Neural progenitor cell (in vitro differentiated cells): ENCODE measurements around the gene PPIL1. TPM values are rescaled to one million over a fixed set of nuclear protein-coding genes. Genes with fewer than 3 reads are reported as not detected.
A peak's percentile ranks its signal among the peaks of the same experiment; 100 is the strongest.

ENCODE experiments used
- DNase-seq: peaks from one replicate; pipeline ENCODE4 v3.0.0-alpha.2; 2016; ENCODE audit warnings: low spot score
- H2AFZ ChIP-seq: fragments of 200-600 bp; sonication (generic); replicated peaks from 2 replicates; pipeline ENCODE4 v1.6.1; 2016; ENCODE audit warnings: antibody characterized with exemption
- H3F3A ChIP-seq: fragments of 200-600 bp; sonication (generic); 2 replicates; pipeline ENCODE4 v1.6.1; 2016; ENCODE audit warnings: antibody characterized with exemption, low read depth
- H3K27ac ChIP-seq: fragments of 200-600 bp; sonication (generic); 2 replicates; pipeline ENCODE4 v1.5.1; 2016; ENCODE audit warnings: mild to moderate bottlenecking
- H3K27me3 ChIP-seq: fragments of 200-600 bp; sonication (generic); 2 replicates; pipeline ENCODE4 v1.6.1; 2016; ENCODE audit warnings: mild to moderate bottlenecking, moderate library complexity
- H3K36me3 ChIP-seq: fragments of 200-600 bp; sonication (generic); 2 replicates; pipeline ENCODE4 v1.5.1; 2016
- H3K4me1 ChIP-seq: fragments of 200-600 bp; sonication (generic); 2 replicates; pipeline ENCODE4 v1.6.1; 2016; ENCODE audit warnings: mixed run types
- H3K4me2 ChIP-seq: fragments of 200-600 bp; sonication (generic); 2 replicates; pipeline ENCODE4 v1.6.1; 2016
- H3K4me3 ChIP-seq: fragments of 200-600 bp; sonication (generic); 2 replicates; pipeline ENCODE4 v1.5.1; 2016
- H3K79me2 ChIP-seq: fragments of 200-600 bp; sonication (generic); 2 replicates; pipeline ENCODE4 v1.6.1; 2016; ENCODE audit warnings: low read depth
- H3K9ac ChIP-seq: fragments of 200-600 bp; sonication (generic); 2 replicates; pipeline ENCODE4 v1.6.1; 2016
- H3K9me3 ChIP-seq: fragments of 200-600 bp; sonication (generic); 2 replicates; pipeline ENCODE4 v1.5.1; 2016; ENCODE audit warnings: low read depth
- H4K20me1 ChIP-seq: fragments of 200-600 bp; sonication (generic); 2 replicates; pipeline ENCODE4 v1.6.1; 2016; ENCODE audit warnings: low read depth
- H3K27ac Mint-ChIP-seq: 3 replicates; pipeline ENCODE4 v1.8.0; 2021; ENCODE audit warnings: mixed read lengths
- H3K27me3 Mint-ChIP-seq: 2 replicates; pipeline ENCODE4 v1.8.0; 2022; ENCODE audit warnings: low read depth, mild to moderate bottlenecking, inconsistent platforms, moderate library complexity, mixed read lengths; ENCODE audit not compliant: insufficient read depth
- H3K36me3 Mint-ChIP-seq: 3 replicates; pipeline ENCODE4 v1.8.0; 2021; ENCODE audit warnings: mixed read lengths
- H3K4me1 Mint-ChIP-seq: 3 replicates; pipeline ENCODE4 v1.8.0; 2021; ENCODE audit warnings: mixed read lengths
- H3K4me3 Mint-ChIP-seq: 3 replicates; pipeline ENCODE4 v1.8.0; 2021; ENCODE audit warnings: mild to moderate bottlenecking, moderate library complexity, mixed read lengths
- H3K9me3 Mint-ChIP-seq: 3 replicates; pipeline ENCODE4 v1.8.0; 2020; ENCODE audit warnings: mixed read lengths
- EZH2 ChIP-seq: fragments of 200-600 bp; sonication (generic); IDR thresholded peaks from 2 replicates; pipeline ENCODE4 v1.6.1; 2017; ENCODE audit warnings: antibody characterized with exemption, mild to moderate bottlenecking, moderate library complexity
- EZH2phosphoT487 ChIP-seq: fragments of 200-600 bp; sonication (generic); IDR thresholded peaks from 2 replicates; pipeline ENCODE4 v1.6.1; 2017; ENCODE audit warnings: antibody characterized with exemption
- total RNA-seq: library from RNA; depleted of rRNA; stranded (reverse); fragments of >200 nt; gene quantifications from 2 replicates; pipeline ENCODE4 v1.2.3, GENCODE V29; 2015; ENCODE audit warnings: low replicate concordance
- TF ChIP-seq, protein P1 (sequence below): fragments of 200-600 bp; sonication (generic); IDR thresholded peaks from 2 replicates; pipeline ENCODE4 v1.5.1; 2017; ENCODE audit warnings: antibody characterized with exemption, mild to moderate bottlenecking

PPIL1 gene
- total RNA-seq, 1 donor from 2014 or later, result 93.1 TPM

GRCh38 chr6:36826520-36827227 is 47.9 kb downstream of the PPIL1 start:
- H3K9ac ChIP-seq, result no peak overlapping the region
- Mint-ChIP-seq H3K27me3 (peaks cover 19% of the 10 kb centered on the region), H3K9me3 (no peaks in the 10 kb centered on the region), H3K4me1 (peaks cover 58% of the 10 kb centered on the region), H3K36me3 (no peaks in the 10 kb centered on the region), H3K4me3 (peak overlapping the region; percentile 4), H3K27ac (peak overlapping the region; percentile 90)
- no peaks in the 10 kb centered on the region for H4K20me1 ChIP-seq
- H3K4me3 ChIP-seq, result no peak overlapping the region
- no peak for DNase-seq
- H3K27ac ChIP-seq, result no peak overlapping the region
- no peaks in the 10 kb centered on the region for H3K27me3 ChIP-seq
- no peaks in the 10 kb centered on the region for H3K79me2 ChIP-seq
- H3F3A ChIP-seq, result peaks cover 2% of the 10 kb centered on the region
- TF ChIP-seq, protein P1, sequence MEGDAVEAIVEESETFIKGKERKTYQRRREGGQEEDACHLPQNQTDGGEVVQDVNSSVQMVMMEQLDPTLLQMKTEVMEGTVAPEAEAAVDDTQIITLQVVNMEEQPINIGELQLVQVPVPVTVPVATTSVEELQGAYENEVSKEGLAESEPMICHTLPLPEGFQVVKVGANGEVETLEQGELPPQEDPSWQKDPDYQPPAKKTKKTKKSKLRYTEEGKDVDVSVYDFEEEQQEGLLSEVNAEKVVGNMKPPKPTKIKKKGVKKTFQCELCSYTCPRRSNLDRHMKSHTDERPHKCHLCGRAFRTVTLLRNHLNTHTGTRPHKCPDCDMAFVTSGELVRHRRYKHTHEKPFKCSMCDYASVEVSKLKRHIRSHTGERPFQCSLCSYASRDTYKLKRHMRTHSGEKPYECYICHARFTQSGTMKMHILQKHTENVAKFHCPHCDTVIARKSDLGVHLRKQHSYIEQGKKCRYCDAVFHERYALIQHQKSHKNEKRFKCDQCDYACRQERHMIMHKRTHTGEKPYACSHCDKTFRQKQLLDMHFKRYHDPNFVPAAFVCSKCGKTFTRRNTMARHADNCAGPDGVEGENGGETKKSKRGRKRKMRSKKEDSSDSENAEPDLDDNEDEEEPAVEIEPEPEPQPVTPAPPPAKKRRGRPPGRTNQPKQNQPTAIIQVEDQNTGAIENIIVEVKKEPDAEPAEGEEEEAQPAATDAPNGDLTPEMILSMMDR, result no peak
- TF ChIP-seq EZH2phosphoT487 (no peak), EZH2 (no peak)
- no peaks in the 10 kb centered on the region for H3K36me3 ChIP-seq
- H2AFZ ChIP-seq, result no peak overlapping the region
- H3K4me1 ChIP-seq, result peaks cover 15% of the 10 kb centered on the region
- H3K4me2 ChIP-seq, result no peak overlapping the region
- H3K9me3 ChIP-seq, result no peaks in the 10 kb centered on the region

GRCh38 chr6:36825994-36826393 is 48.6 kb downstream of the PPIL1 start:
- H3K4me1 ChIP-seq, result peaks cover 20% of the 10 kb centered on the region
- no peak overlapping the region for H3K4me2 ChIP-seq
- DNase-seq, result no peak
- H3K27me3 ChIP-seq, result no peaks in the 10 kb centered on the region
- Mint-ChIP-seq H3K36me3 (no peaks in the 10 kb centered on the region), H3K4me3 (no peak overlapping the region), H3K4me1 (peaks cover 64% of the 10 kb centered on the region), H3K27me3 (peaks cover 19% of the 10 kb centered on the region), H3K9me3 (no peaks in the 10 kb centered on the region), H3K27ac (no peak overlapping the region)
- no peak overlapping the region for H2AFZ ChIP-seq
- no peak overlapping the region for H3K27ac ChIP-seq
- H3K79me2 ChIP-seq, result no peaks in the 10 kb centered on the region
- no peak overlapping the region for H3K4me3 ChIP-seq
- no peaks in the 10 kb centered on the region for H3K36me3 ChIP-seq
- H3K9me3 ChIP-seq, result no peaks in the 10 kb centered on the region
- H3F3A ChIP-seq, result peaks cover 5% of the 10 kb centered on the region
- no peaks in the 10 kb centered on the region for H4K20me1 ChIP-seq
- no peak overlapping the region for H3K9ac ChIP-seq
- TF ChIP-seq, protein P1, result no peak
- TF ChIP-seq EZH2phosphoT487 (no peak), EZH2 (no peak)

DNA sequence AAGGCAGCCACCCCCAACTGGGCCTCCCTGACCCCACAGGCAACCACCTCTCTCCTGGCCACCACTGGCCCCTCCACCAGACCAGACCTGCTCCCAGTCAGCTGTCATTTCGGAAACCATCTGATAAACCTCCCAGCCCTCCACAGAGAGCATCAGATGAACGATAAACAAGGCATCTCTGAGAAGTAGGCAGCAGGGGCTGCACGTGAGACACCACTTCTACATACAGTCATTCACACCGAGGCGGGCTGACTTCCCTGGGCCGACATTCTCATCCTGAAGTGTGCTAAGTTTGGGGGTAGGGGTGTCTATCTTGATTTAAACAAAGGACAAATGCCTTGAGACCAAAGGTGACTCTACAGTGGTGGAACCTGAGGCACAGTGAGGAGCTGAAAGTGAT is 49.2 kb downstream of the PPIL1 start:
- Histone ChIP-seq H3K27ac (no peak overlapping the region), H3F3A (peaks cover 5% of the 10 kb centered on the region), H3K9me3 (no peaks in the 10 kb centered on the region), H3K9ac (no peak overlapping the region), H3K36me3 (no peaks in the 10 kb centered on the region), H4K20me1 (no peaks in the 10 kb centered on the region), H2AFZ (no peak overlapping the region), H3K4me3 (no peak overlapping the region), H3K79me2 (no peaks in the 10 kb centered on the region), H3K27me3 (no peaks in the 10 kb centered on the region), H3K4me1 (peaks cover 20% of the 10 kb centered on the region), H3K4me2 (no peak overlapping the region)
- peaks cover 67% of the 10 kb centered on the region for H3K4me1 Mint-ChIP-seq
- no peaks in the 10 kb centered on the region for H3K9me3 Mint-ChIP-seq
- TF ChIP-seq, protein P1, result no peak
- no peak for TF ChIP-seq EZH2phosphoT487
- TF ChIP-seq EZH2, result no peak
- DNase-seq, result no peak
- no peaks in the 10 kb centered on the region for H3K36me3 Mint-ChIP-seq
- H3K4me3 Mint-ChIP-seq, result no peak overlapping the region
- H3K27me3 Mint-ChIP-seq, result peaks cover 23% of the 10 kb centered on the region
- peak overlapping the region; percentile 62 for H3K27ac Mint-ChIP-seq
